ENCODE results near the gene GABRB2.

GABRB2 gene

DNA sequence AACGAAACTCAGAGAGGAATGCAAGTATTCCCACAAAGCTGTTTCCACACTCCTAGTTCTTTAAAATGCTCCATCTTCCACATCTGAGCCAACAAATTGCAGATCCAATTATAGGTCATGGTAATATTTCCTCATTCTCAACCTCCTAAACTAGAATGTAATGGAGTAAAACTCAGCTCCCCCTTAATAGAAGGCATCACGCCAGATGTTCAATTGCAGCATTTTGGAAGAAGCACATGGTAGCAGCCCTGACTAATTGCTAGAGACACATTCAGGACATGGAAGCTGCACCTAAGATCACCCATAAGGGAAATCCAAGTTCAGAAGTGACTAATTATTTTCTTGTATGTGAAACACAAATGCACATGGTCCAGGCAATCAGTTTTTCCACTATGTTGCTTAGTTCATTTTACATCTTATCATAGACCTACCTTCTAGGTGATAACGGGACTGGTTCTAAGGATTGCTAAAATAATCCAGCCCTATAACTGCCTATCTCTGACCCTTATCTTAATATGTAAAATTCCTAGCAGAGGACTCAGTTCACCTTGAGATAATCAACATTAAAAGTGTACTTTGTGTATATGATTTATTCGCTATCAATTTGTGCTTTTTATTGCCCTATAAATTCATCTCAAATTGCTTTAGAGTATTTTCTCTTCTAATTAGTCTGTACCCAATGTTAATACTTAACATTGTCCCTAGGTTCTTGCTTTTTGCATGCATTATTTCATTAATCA lies 75.1 kb downstream of the GABRB2 start:
- DNase-seq (ENCODE audit: low read depth) = no peak

DNA sequence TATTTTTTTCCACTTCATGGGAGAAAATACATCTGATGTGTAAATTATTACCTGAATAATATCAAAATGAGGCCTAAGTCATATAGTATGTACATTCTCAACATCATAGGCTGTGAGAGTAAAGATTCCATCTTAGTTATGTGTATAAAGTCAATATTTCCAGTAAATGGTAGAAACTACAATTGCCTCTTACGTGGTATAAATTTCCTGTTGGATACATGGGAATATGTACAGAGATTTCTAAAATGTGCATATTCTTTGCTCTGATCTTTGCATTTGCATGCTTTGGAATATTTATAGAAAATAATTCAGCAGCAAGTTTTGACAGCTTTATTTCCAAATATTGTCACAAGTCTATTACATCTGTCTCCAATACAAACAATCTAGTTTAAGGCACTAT lies 78.8 kb downstream of the GABRB2 start:
- DNase-seq (ENCODE audit: low read depth) = no peak

- DNase-seq (ENCODE audit: low read depth) = no peak
These were observed 85.8 kb downstream of the GABRB2 start for GRCh38 chr5:161460741-161461140.

DNA sequence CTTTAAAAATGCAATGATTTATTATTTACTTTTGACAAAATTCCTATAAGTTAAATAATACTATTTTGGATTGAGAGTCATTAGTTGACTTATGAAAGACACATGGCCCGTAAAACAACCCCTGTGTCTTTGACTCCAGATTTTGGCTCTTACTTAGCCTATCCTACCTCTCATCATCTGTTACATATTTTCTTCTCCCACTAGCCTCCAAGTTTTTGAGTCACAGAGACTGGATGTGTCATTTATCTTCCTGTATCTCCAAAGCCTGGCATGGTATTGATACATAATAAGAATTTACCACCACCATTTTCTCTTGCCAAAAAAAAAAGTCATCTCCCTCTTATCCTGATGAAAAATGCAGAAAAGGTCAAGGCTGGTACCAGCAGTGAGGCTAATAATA lies 99.9 kb downstream of the GABRB2 start:
- no peak for DNase-seq (ENCODE audit: low read depth)

DNA sequence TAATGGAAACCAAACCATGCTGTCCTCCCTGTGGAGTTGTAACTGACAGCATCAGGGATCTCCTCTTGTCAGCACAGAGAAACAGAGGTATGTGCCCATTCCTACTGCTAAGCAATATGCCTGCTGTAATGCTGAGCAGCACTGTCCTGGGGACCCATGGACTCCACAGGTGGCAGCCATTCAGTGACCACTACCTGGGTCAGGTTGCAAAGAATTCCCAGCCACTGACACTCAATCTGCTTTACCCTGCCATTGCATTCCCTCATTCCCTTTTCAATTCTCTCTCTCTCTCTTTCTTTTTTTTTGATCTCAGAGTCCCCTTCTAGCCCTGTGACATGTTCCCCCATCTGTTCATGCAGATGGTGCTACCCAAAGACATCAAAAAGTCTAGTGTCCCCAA lies 104.1 kb downstream of the GABRB2 start:
- no peak for DNase-seq (ENCODE audit: low read depth)

DNA sequence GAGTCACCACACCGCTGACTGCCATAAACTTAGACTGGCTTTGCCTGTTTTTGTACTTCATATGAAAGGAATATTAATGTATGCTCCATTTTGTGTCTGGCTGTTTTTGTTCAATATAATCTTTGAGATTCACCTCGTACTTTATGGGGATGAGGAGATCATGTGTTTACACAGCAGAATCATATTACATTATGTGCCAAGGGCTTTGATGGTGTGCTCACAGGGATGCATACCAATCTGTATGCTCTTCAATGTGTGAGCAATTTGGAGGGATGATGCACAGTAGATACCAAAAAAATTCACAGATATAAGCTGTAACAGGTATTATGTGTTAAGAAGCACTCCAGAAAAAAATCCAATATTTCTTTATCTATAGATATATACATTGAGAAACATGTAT lies 113.7 kb downstream of the GABRB2 start:
- no peak for DNase-seq (ENCODE audit: low read depth)

DNA sequence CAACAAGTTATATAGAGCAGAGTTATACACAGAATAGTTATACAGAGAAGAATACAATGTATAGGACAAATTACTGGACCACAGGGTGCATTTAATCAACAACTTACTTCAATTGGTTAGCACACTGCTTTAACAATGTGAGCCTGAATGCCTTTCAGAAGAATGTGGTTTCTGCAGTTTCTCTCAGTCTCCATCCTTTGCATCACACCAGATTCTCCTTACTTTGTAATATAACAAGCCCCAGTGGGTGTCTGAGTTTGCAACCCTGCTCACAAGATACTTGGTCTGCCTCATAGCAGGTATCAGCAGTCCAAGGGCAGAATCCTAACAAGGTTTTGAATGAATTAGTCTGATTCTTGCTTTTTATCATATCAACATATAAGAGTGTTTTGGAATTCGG lies 114.6 kb downstream of the GABRB2 start:
- no peak for DNase-seq (ENCODE audit: low read depth)

DNA sequence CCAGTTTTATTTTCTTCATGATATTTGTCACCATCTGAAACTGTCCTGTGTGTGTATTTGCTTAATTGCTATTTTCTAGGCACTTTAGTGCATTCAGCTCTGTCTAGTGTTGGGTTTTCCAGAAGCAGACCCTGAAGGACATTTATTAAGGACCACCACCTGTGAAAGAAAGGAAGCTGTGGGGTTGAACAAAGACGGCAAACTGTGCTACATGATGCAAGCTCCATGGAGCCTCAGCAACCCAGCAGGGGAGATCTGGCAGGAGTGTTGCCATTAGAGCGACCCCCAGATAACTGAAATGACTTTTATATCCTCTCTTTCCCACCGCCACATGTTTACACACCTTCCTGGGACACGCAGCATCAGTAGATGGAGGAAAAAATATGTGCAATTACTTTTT lies 125.5 kb downstream of the GABRB2 start:
- no peak for DNase-seq (ENCODE audit: low read depth)

DNA sequence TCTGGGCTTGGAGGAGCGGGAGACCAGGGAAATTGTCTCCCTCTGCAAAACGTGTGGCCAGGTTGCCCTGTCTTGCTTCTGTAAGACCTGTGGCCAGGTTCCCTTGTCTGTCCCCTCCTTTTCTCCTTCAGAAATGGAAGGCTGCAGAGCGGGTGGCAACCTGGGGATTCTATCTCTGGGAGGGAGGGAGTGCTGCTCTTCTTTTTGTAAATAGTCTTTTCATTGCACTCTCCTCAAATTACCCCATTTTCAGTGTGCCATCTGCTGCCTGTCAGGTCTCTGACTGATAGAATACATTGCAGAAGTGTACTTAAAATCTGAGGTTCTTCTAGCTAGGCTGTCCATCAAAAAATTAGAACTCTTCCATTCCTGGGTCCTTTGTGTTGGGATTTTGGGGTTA lies 126.0 kb downstream of the GABRB2 start:
- DNase-seq (ENCODE audit: low read depth) = no peak

DNA sequence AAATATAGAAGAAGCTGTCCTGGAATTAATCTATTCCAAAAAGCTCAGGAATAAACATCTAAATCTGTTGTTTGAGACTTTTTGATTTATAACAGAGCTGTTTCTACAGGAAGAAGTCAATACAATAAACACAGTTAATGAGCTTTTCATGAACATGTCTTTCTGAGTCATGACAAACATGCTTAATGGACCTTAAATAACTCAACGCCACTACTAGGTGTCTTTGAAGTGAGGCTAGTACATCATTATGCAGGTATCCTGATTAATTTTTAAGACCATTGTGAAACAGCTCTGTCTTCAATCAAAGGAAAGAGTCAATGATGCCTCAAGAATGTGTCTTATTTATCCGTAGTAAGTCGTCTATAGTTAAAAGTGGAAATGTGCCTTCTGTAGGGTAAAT lies 131.6 kb downstream of the GABRB2 start:
- DNase-seq (ENCODE audit: low read depth) = no peak

DNA sequence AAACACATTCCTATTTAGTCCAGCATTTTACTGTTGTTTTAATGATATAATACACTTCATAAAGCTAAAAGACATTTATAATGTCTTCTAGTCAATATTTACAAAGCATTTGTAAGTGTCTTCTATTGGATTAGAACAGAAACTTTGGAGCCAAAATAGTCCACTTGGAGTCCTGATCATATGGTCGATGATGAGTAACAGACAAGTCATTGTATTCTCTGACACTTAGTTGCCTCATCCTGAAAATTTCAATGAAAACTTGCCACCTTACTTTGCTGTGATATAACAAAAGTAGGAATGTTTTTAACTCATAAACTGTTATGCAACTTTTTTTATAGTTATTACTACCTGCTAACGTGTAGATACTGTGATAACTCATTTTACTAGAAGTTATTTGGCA lies 132.5 kb downstream of the GABRB2 start:
- DNase-seq (ENCODE audit: low read depth) = no peak

DNA sequence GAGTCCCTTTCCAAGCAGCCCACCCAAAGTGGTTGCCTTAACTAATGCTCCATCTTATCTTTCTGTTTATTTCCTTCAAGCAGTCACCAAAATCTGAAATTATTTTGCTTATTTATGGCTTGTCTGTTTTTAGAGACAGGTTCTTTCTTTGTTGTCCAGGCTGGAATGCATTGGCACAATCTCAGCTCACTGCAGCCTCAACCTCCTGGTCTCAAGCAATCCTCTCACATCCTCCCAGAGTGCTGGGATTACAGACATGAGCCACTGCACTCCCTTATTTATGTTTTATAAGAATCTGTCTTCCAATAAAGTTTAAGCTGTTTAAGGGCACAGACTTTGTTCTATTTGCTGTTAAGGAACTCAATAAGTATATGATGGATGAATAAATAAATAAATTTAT lies 133.7 kb downstream of the GABRB2 start:
- DNase-seq (ENCODE audit: low read depth) = no peak

- no peak for DNase-seq (ENCODE audit: low read depth)
These were observed 135.4 kb downstream of the GABRB2 start for GRCh38 chr5:161411156-161411555.

DNA sequence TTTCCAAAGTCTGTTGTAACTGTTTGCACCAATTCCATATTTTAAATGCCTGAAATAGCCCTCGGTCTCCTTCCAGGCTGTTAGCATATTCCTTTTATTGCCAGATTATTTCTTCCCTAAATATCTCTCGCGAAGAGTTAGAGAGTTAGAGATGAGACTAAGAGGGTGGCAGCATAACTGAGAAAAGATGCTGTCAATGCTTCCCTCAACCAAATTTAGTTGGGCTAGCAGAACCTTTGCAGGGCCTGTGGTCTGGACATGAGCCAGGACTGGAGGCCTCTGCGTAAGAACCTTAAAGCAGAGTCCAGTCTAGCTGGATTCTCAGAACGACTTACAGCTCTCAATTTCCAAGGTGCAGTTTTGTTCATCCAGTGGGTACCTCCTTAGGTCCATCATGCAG lies 135.9 kb downstream of the GABRB2 start:
- DNase-seq (ENCODE audit: low read depth) = no peak

- no peak for DNase-seq (ENCODE audit: low read depth)
These were observed 137.1 kb downstream of the GABRB2 start for GRCh38 chr5:161409471-161409870.

- no peak for DNase-seq (ENCODE audit: low read depth)
These were observed 139.6 kb downstream of the GABRB2 start for GRCh38 chr5:161406880-161407279.

DNA sequence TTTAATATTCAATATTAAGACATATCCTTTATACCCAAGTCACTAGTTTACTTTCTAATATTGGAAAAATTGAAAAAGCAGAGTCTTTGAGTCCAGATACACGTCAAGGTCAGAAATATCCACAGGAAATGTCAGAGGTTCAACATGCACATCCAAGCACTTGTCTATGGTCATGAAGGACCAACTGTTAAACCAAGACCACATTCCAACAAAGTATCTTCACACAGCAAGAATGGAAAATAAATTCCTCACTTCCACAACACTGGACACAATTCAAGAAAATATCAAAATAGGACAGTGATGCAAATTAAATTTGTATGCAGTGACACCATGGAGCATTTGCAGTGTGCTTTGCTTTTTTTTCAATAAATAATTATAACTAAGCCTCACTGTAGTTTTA lies 142.5 kb downstream of the GABRB2 start:
- no peak for DNase-seq (ENCODE audit: low read depth)

- DNase-seq (ENCODE audit: low read depth) = no peak
These were observed 143.4 kb downstream of the GABRB2 start for GRCh38 chr5:161403121-161403520.

GRCh38 chr5:161400583-161400982 lies 145.9 kb downstream of the GABRB2 start:
- no peak for DNase-seq (ENCODE audit: low read depth)

DNA sequence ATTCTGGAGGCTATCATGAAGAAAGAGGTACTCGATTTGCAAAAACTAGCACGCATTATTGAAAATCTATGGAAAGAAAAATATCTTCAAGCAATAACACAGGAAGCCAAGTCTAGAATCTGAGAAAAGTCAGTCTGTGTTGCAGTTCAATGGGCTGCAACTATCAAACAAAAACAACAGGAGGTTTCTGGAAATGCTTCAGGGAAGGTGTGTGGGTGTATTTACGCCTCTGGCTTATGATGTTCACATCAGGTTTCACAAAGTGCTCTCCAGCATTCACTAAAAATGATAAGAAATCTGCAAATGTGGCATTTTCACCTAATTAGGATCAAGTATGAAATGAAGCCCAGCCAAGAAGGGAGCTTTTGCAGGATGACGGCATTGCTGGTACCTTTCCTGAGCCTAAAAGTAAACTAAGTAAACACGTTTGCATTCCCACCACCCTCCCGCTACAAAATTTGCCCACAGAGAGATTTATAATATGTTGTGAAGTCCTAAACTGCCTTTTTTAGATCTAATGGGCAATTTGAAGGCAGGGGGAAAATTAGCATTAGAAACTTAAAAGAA lies 146.4 kb downstream of the GABRB2 start:
- no peak for DNase-seq (ENCODE audit: low read depth)

DNA sequence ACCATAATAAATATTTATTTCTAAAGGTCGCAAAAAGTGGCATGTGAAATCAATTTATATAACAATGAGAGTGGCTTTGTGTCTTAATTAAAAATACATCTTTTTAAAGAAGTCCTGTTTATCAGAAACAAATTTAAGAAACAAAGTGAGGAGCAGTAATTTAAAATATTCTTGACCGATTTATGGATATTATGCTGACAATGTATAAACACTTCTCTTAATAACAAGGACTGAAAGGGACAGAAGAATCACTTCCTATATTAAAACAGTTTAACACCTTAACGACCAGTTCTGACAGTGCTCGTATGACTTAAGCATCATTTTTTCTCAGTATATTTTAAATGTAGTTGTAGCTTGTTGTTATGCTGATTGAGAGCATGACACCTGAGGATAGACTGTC lies 149.1 kb downstream of the GABRB2 start:
- no peak for DNase-seq (ENCODE audit: low read depth)

DNA sequence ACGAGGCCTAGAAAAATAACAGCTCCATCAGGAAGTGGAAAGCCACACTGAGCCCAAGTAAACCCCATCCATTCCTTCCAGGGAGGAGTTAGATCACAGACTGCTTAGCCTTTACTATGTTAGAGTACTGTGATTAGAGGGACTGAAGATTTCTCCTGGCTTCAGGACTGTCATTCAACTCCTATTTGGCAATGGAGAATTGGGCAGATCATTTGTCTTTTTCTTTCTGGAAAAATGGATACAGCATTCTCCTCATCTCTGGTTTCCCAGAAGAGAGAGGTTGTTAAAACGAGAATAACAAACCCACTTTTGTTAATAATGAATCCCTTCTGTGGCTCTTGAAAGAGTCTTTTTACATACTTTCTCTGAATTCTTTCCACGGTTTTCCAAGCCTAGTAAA lies 150.4 kb downstream of the GABRB2 start:
- no peak for DNase-seq (ENCODE audit: low read depth)

- no peak for DNase-seq (ENCODE audit: low read depth)
These were observed 154.8 kb downstream of the GABRB2 start for GRCh38 chr5:161391724-161392123.

DNA sequence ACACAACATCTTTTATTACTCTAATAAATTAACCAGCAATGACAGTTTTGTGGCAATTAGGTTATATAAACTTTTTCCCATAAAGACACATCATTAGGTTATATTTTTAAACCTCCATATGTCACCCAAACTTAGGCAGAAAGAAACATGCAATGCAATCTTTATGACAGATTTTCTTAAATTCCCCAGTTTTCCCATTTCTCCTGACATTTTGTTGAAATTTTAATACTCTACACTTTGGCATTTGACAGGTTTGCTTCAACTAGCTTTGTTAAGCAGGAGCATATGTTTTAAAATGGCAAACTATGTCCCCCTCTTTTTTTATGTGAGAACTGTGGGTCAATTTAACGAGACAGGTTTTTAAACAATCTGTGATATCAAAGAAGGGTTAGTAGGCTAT lies 155.5 kb downstream of the GABRB2 start:
- no peak for DNase-seq (ENCODE audit: low read depth)

Measured in ELR (cell line).